Kidney (tissue), 14 donors: ENCODE data around the gene SH3BP4. TPM values are rescaled to one million over a fixed set of nuclear protein-coding genes. Genes with fewer than 3 reads are reported as not detected.
A peak's percentile ranks its signal among the peaks of the same experiment; 100 is the strongest.

Source experiments
- DNase-seq, 5 donors: peaks; one replicate each; pipeline ENCODE4 v3.0.0-alpha.2; 2013 to 2020
- FAIRE-seq: peaks from 2 replicates; lab custom pipeline; 2012; peaks lifted over from hg19 to GRCh38; lab: Jason Lieb, UNC
- H3K27ac ChIP-seq, 2 donors: one replicate each; pipeline ENCODE4 v1.7.0; 2013; ENCODE audit warnings: low read depth in 2 of 2, low read length in 2 of 2, inconsistent platforms in 1 of 2
- H3K27me3 ChIP-seq: one replicate; pipeline ENCODE4 v1.7.1; 2013; ENCODE audit warnings: low read length, inconsistent platforms; ENCODE audit not compliant: control insufficient read depth, insufficient read depth
- H3K36me3 ChIP-seq, 3 donors: one replicate each; pipeline versions ENCODE4 v1.7.0 to v1.7.1; 2013; ENCODE audit warnings: low read length in 3 of 3, control low read depth in 1 of 3, inconsistent platforms in 1 of 3; ENCODE audit not compliant: insufficient read depth in 3 of 3, control insufficient read depth in 2 of 3
- H3K4me1 ChIP-seq, 3 donors: one replicate each; pipeline versions ENCODE4 v1.7.0 to v1.7.1; 2013; ENCODE audit warnings: low read length in 3 of 3, inconsistent platforms in 1 of 3, low read depth in 1 of 3; ENCODE audit not compliant: control insufficient read depth in 2 of 3, insufficient read depth in 2 of 3
- H3K4me3 ChIP-seq, 3 donors: one replicate each; pipeline versions ENCODE4 v1.7.0 to v1.8.1; 2013; ENCODE audit warnings: low read length in 3 of 3, control low read depth in 1 of 3, inconsistent platforms in 1 of 3
- H3K9ac ChIP-seq, 3 donors: one replicate each; pipeline versions ENCODE4 v1.7.0 to v1.7.1; 2013; ENCODE audit warnings: low read length in 3 of 3, control low read depth in 1 of 3, inconsistent platforms in 1 of 3
- H3K9me3 ChIP-seq, 3 donors: one replicate each; pipeline versions ENCODE4 v1.7.0 to v1.7.1; 2013; ENCODE audit warnings: low read length in 3 of 3, control low read depth in 1 of 3, inconsistent platforms in 1 of 3; ENCODE audit not compliant: control insufficient read depth in 2 of 3, insufficient read depth in 1 of 3
- CTCF ChIP-seq: IDR thresholded peaks from 3 replicates; pipeline ENCODE4 v1.5.1; 2012; ENCODE audit warnings: mild to moderate bottlenecking, moderate library complexity, borderline replicate concordance; ENCODE audit not compliant: insufficient read depth; ENCODE audit errors: extremely low read depth
- intact Hi-C: fragments of 100-400 bp; cut with DNase I; formaldehyde crosslinking; loops from one replicate; pipeline ENCODE4 v1.11.1; 2022
- polyA plus RNA-seq: library from polyadenylated mRNA; stranded (reverse); fragments of 350-450 nt; fragmentation: Illumina TruSeq; extraction: RNeasy Lipid Tissue Mini Kit (QIAGEN cat#74804); gene quantifications from one replicate; pipeline ENCODE4 v1.2.3, GENCODE V29; 2014; ENCODE audit warnings: low read depth, low replicate concordance; ENCODE audit not compliant: insufficient read depth
- total RNA-seq: library from RNA; stranded (reverse); fragmentation: NEBNext Ultra II Directional; extraction: Animal tissue kit (Norgen Biotek cat#: 25700); gene quantifications from one replicate; pipeline ENCODE4 v1.2.1, GENCODE V29; 2021
- donor health status: control.
- donor health status: control.
- donor health status: control.
- donor health status: control.
- donor health status: control.
- donor health status: DM: yes; HTN: yes; CAD: no.
- donor health status: Normal renal cell carcinoma (clear cell type).

SH3BP4 gene
- total and polyA plus RNA-seq, 2 donors from 2014 or later, result 20.0 to 52.9 TPM

- H3K9me3 ChIP-seq, result no peaks in the 10 kb centered on the region
- H3K36me3 ChIP-seq, result no peaks in the 10 kb centered on the region
- H3K4me1 ChIP-seq, result peaks cover 0 to 34% (median 13%) of the 10 kb centered on the region in 3 donors
- intact Hi-C loops, result no loop called here
- H3K9ac ChIP-seq, result no peak overlapping the region
- H3K4me3 ChIP-seq, result no peak overlapping the region
- TF ChIP-seq CTCF, result no peak
- no peaks in the 10 kb centered on the region for H3K27me3 ChIP-seq
- FAIRE-seq (no peak), DNase-seq (peak in 4 of 5 donors; percentile 30 to 62 (median 51))
- peak overlapping the region in 1 of 2 donors; percentile 59 for H3K27ac ChIP-seq
Observed at GRCh38 chr2:235008584-235009044, 56.8 kb downstream of the SH3BP4 start.

GRCh38 chr2:235009081-235009480 is 57.3 kb downstream of the SH3BP4 start:
- no peak for FAIRE-seq
- H3K27me3 ChIP-seq, result no peaks in the 10 kb centered on the region
- H3K9me3 ChIP-seq, result no peaks in the 10 kb centered on the region
- H3K4me3 ChIP-seq, result no peak overlapping the region
- peak overlapping the region in 1 of 3 donors; percentile 36 for H3K9ac ChIP-seq
- no peak for TF ChIP-seq CTCF
- intact Hi-C loops, result no loop called here
- DNase-seq, result peak in 1 of 5 donors; percentile 54
- peak overlapping the region; percentile 30 to 56 for H3K27ac ChIP-seq
- peaks cover 0 to 34% (median 13%) of the 10 kb centered on the region in 3 donors for H3K4me1 ChIP-seq
- no peaks in the 10 kb centered on the region for H3K36me3 ChIP-seq

GRCh38 chr2:235010117-235010714 is 58.4 kb downstream of the SH3BP4 start:
- H3K9ac ChIP-seq, result no peak overlapping the region
- FAIRE-seq (no peak), DNase-seq (peak in 1 of 5 donors; percentile 54)
- H3K36me3 ChIP-seq, result no peaks in the 10 kb centered on the region
- TF ChIP-seq CTCF, result no peak
- peaks cover 0 to 30% (median 9%) of the 10 kb centered on the region in 3 donors for H3K4me1 ChIP-seq
- H3K27me3 ChIP-seq, result no peaks in the 10 kb centered on the region
- H3K27ac ChIP-seq, result no peak overlapping the region
- no peak overlapping the region for H3K4me3 ChIP-seq
- peaks cover 0 to 5% (median 0%) of the 10 kb centered on the region in 3 donors for H3K9me3 ChIP-seq
- intact Hi-C loops, result no loop called here

- FAIRE-seq (no peak), DNase-seq (no peak)
- Histone ChIP-seq H3K4me1 (peaks cover 0 to 25% (median 4%) of the 10 kb centered on the region in 3 donors), H3K36me3 (no peaks in the 10 kb centered on the region), H3K4me3 (no peak overlapping the region), H3K9ac (no peak overlapping the region), H3K9me3 (peaks cover 0 to 8% (median 0%) of the 10 kb centered on the region in 3 donors), H3K27me3 (no peaks in the 10 kb centered on the region), H3K27ac (no peak overlapping the region)
- TF ChIP-seq CTCF, result no peak
- intact Hi-C loops, result no loop called here
Observed at GRCh38 chr2:235011607-235011928, 59.8 kb downstream of the SH3BP4 start.
